Rectal smooth muscle tissue (tissue), 1 donor: ENCODE measurements around the gene MAK.

ENCODE experiments used
- H3K27ac ChIP-seq: one replicate; pipeline ENCODE4 v1.7.0; 2013; ENCODE audit warnings: low read depth, low read length, inconsistent platforms
- H3K27me3 ChIP-seq: one replicate; pipeline ENCODE4 v1.7.0; 2013; ENCODE audit warnings: low read length; ENCODE audit not compliant: control insufficient read depth, insufficient read depth
- H3K36me3 ChIP-seq: one replicate; pipeline ENCODE4 v1.7.0; 2013; ENCODE audit warnings: low read length; ENCODE audit not compliant: control insufficient read depth, insufficient read depth
- H3K4me1 ChIP-seq: one replicate; pipeline ENCODE4 v1.7.0; 2013; ENCODE audit warnings: low read length; ENCODE audit not compliant: control insufficient read depth, insufficient read depth
- H3K4me3 ChIP-seq: one replicate; pipeline ENCODE4 v1.7.0; 2013; ENCODE audit warnings: low read length
- H3K9ac ChIP-seq: one replicate; pipeline ENCODE4 v1.7.0; 2013; ENCODE audit warnings: low read length

MAK gene

DNA sequence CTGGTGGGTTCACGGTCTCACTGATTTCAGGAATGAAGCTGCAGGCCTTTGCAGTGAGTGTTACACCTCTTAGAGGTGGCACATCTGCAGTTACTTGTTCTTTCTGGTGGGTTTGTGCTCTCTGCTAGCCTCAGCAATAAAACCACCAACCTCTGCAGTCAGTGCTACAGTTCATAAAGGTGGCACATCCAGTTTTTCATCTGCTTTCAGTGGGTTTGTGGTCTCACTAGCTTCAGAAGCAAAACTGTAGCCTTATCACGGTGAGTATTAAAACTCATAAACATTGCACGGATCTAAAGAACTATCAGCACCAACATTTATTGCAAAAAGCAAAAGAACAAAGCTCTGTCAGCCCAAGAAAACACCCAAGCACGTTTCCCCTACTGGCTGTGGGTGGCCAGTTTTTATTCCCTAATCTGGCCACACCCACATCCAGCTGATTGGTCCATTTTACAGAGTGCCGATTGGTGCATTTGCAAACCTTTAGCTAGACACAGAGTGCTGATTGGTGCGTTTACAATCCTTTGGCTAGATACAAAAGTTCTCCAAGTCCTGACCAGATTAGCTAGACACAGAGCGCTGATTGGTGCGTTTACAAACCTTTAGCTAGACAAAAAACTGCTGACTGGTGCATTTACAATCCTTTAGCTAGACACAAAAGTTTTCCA is 118.9 kb downstream of the MAK start:
- no peak overlapping the region for H3K27ac ChIP-seq
- H3K4me3 ChIP-seq: no peak overlapping the region

DNA sequence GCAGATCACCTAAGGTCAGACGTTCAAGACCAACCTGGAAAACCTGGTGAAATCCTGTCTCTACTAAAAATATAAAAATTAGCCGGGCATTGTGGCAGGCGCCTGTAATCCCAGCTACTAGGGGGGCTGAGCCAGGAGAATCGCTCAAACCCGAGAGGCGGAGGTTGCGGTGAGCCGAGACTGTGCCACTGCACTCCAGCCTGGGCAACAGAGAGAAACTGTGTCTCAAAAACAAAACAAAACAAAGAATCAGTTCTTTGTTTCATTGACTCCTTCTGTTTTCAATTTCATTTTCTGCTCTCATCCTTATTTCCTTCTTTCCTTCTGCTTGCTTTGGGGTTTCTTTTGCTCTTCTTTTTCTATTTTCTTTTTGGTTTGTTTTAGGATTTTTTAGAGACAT is 124.4 kb downstream of the MAK start:
- H3K36me3 ChIP-seq: no peaks in the 10 kb centered on the region
- H3K27me3 ChIP-seq: no peaks in the 10 kb centered on the region
- no peaks in the 10 kb centered on the region for H3K4me1 ChIP-seq
- no peak overlapping the region for H3K9ac ChIP-seq
- no peak overlapping the region for H3K27ac ChIP-seq
- H3K4me3 ChIP-seq: no peak overlapping the region

More for the DNA sequence above, 118.9 kb downstream of the MAK start:
- H3K4me1 ChIP-seq: peaks cover 14% of the 10 kb centered on the region
- no peaks in the 10 kb centered on the region for H3K36me3 ChIP-seq
- H3K9ac ChIP-seq: no peak overlapping the region
- no peaks in the 10 kb centered on the region for H3K27me3 ChIP-seq
